Measurements from ENCODE around the gene HSD17B14. TPM values are rescaled to one million over a fixed set of nuclear protein-coding genes. Genes with fewer than 3 reads are reported as not detected.

The HSD17B14 gene
- total and polyA plus RNA-seq, 2 of the 8 experiments (the other 6 are each of a cell fraction or from before 2014, with no cell fraction given): 8.4 to 25.5 TPM

DNA sequence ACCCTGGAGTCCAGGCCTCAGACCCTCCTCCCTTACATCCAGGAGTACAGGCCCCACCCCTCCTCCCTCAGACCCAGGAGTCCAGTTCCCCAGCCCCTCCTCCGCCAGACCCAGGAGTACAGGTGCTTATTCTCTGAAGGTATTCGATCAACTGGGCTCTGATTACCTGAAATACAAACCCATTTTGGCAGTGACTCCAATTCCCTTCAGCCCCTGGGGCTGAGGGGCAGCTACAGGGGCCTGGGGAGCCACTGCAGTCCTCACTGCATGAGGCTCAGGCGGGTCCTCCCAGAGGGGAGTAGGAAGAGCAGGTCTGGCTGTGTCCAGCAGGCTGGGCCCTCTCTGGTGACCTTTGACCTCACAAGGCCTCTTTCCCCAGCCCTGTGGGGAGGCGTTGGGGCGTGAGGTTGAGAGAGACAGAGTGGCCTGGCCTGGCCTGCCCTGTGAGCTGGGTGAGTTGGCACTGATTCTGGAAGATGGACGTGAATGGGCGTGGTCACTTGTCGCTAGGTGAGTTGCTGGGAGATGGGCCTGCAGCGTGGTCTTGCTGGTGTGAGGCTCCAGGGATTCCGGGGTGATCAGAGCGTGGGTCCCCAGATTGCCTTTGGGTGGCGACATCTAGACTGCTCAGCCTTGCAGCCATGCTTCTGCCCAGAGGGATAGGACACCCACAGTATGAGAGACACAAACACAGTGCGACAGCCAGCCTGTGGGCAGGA lies 28.5 kb downstream of the HSD17B14 start (continued):
- TF ChIP-seq, protein P1, sequence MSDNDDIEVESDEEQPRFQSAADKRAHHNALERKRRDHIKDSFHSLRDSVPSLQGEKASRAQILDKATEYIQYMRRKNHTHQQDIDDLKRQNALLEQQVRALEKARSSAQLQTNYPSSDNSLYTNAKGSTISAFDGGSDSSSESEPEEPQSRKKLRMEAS (IDR thresholded peaks at IDR 0.05): 0 out of 2 replicates have a peak, but pooled peaks have one; percentile 16
- TF ChIP-seq SUZ12 (IDR thresholded peaks at IDR 0.05; ENCODE audit: low read length) (no peak), HDAC6 (IDR thresholded peaks at IDR 0.05; ENCODE audit: low read depth, low read length) (no peak), TCF12 (IDR thresholded peaks at IDR 0.05; ENCODE audit: low read depth, low read length) (no peak)

All from H1 (cell line).